CD4-positive, alpha-beta T cell (primary cell): ENCODE measurements around the gene RAB28. TPM values are rescaled to one million over a fixed set of nuclear protein-coding genes. Genes with fewer than 3 reads are reported as not detected.

Experiments used
- ATAC-seq: fragments of 200-7000 bp; cut with Tn5 transposase; one replicate; pipeline ENCODE4 v1.10.0; 2022; ENCODE audit warnings: mild to moderate bottlenecking; ENCODE audit not compliant: poor library complexity
- CTCF ChIA-PET: fragments of 350-600 bp; sonication (Branson Sonifier 250); formaldehyde crosslinking; loops from one replicate; lab custom pipeline; 2021; ENCODE audit warnings: antibody characterized with exemption, inconsistent platforms; lab: Charles Lee
- POLR2A ChIA-PET: fragments of 350-600 bp; sonication (Branson Sonifier 250); formaldehyde crosslinking; loops from one replicate; lab custom pipeline; 2021; ENCODE audit warnings: antibody characterized with exemption, inconsistent platforms; lab: Charles Lee
- DNase-seq, 14 experiments: peaks; one replicate each; pipeline ENCODE4 v3.0.0-alpha.2; 2013 to 2020; ENCODE audit warnings: mixed read lengths in 2 of 14
- H3K27ac ChIP-seq, 2 donors: one replicate each; pipeline versions ENCODE4 v1.5.1 to v1.7.0; 2013; ENCODE audit warnings: low read length in 2 of 2, low read depth in 1 of 2, mild to moderate bottlenecking in 1 of 2
- H3K27me3 ChIP-seq, 2 experiments: 1 replicate in 1 of 2; 2 replicates in 1 of 2; pipeline versions ENCODE4 v1.6.1 to v1.7.0; 2013; ENCODE audit warnings: low read length in 2 of 2, control low read depth in 1 of 2, mild to moderate bottlenecking in 1 of 2, moderate library complexity in 1 of 2; ENCODE audit not compliant: insufficient read depth in 2 of 2, control insufficient read depth in 1 of 2
- H3K36me3 ChIP-seq: one replicate; pipeline ENCODE4 v1.6.1; 2013; ENCODE audit warnings: low read length, control low read depth; ENCODE audit not compliant: insufficient read depth
- H3K4me1 ChIP-seq: one replicate; pipeline ENCODE4 v1.6.1; 2013; ENCODE audit warnings: low read length, control low read depth; ENCODE audit not compliant: insufficient read depth
- H3K4me3 ChIP-seq: one replicate; pipeline ENCODE4 v1.5.1; 2013; ENCODE audit warnings: mild to moderate bottlenecking, low read length, moderate library complexity
- H3K9me3 ChIP-seq, 2 experiments: 1 replicate in 1 of 2; 2 replicates in 1 of 2; pipeline versions ENCODE4 v1.6.1 to v1.7.0; 2013; ENCODE audit warnings: low read length in 2 of 2, mild to moderate bottlenecking in 2 of 2, control low read depth in 1 of 2, moderate library complexity in 1 of 2; ENCODE audit not compliant: control insufficient read depth in 1 of 2, insufficient read depth in 1 of 2
- H3K27ac Mint-ChIP-seq: one replicate; pipeline ENCODE4 v1.8.0; 2020; ENCODE audit warnings: mixed read lengths
- H3K27me3 Mint-ChIP-seq: one replicate; pipeline ENCODE4 v1.8.0; 2021; ENCODE audit warnings: mixed read lengths
- H3K36me3 Mint-ChIP-seq: one replicate; pipeline ENCODE4 v1.8.0; 2021; ENCODE audit warnings: low read depth, mixed read lengths
- H3K4me1 Mint-ChIP-seq: one replicate; pipeline ENCODE4 v1.8.0; 2021; ENCODE audit warnings: low read depth, mixed read lengths
- H3K4me3 Mint-ChIP-seq: one replicate; pipeline ENCODE4 v1.8.0; 2020; ENCODE audit warnings: mild to moderate bottlenecking, mixed read lengths
- H3K9me3 Mint-ChIP-seq: one replicate; pipeline ENCODE4 v1.8.0; 2020; ENCODE audit warnings: mixed read lengths
- CTCF ChIP-seq: fragments of 200-600 bp; IDR thresholded peaks from one replicate; pipeline ENCODE4 v1.8.0; 2022; ENCODE audit warnings: antibody characterized with exemption, mild to moderate bottlenecking
- intact Hi-C, 2 experiments: fragments of 100-400 bp; cut with DNase I in 1 of 2; cut with micrococcal nuclease in 1 of 2; formaldehyde crosslinking; loops; one replicate each; pipeline versions ENCODE4 v1.15.1 to v1.9.0; 2023 to 2025; cut with DNase I, micrococcal nuclease
- total RNA-seq, 174 experiments: library from RNA in 2 of 174; stranded (reverse) in 2 of 174; gene quantifications; one replicate each; pipeline ENCODE4 v1.2.3 and lab custom pipeline; 2021 to 2026

Gene RAB28
- total RNA-seq, 2 experiments from 2014 or later, result 3.9 to 4.2 TPM

GRCh38 chr4:13509442-13509841 is 25.3 kb upstream of the RAB28 start:
- Mint-ChIP-seq H3K36me3 (no peaks in the 10 kb centered on the region), H3K9me3 (no peaks in the 10 kb centered on the region), H3K27me3 (peaks cover 26% of the 10 kb centered on the region), H3K4me3 (no peak overlapping the region), H3K27ac (no peak overlapping the region), H3K4me1 (no peaks in the 10 kb centered on the region)
- H3K36me3 ChIP-seq, result no peaks in the 10 kb centered on the region
- peaks cover 0 to 12% of the 10 kb centered on the region in 2 experiments for H3K27me3 ChIP-seq
- H3K4me1 ChIP-seq, result no peaks in the 10 kb centered on the region
- POLR2A ChIA-PET, result no interaction called here
- no peak overlapping the region for H3K4me3 ChIP-seq
- ATAC-seq (no peak), DNase-seq (no peak)
- no peak overlapping the region for H3K27ac ChIP-seq
- CTCF ChIA-PET, result no interaction called here
- no peak for TF ChIP-seq CTCF
- intact Hi-C loops, result no loop called here
- H3K9me3 ChIP-seq, result no peaks in the 10 kb centered on the region

GRCh38 chr4:13504374-13504773 is 20.2 kb upstream of the RAB28 start:
- no peak overlapping the region for H3K27ac Mint-ChIP-seq
- no peak for TF ChIP-seq CTCF
- no peak overlapping the region for H3K4me3 Mint-ChIP-seq
- no peak for DNase-seq
- H3K36me3 Mint-ChIP-seq, result no peaks in the 10 kb centered on the region
- peaks cover 31% of the 10 kb centered on the region for H3K27me3 Mint-ChIP-seq
- H3K4me3 ChIP-seq, result no peak overlapping the region
- no peaks in the 10 kb centered on the region for H3K4me1 Mint-ChIP-seq
- ATAC-seq, result no peak
- no peak overlapping the region for H3K27ac ChIP-seq
- ChIA-PET CTCF (no interaction called here), POLR2A (no interaction called here)
- H3K27me3 ChIP-seq, result peaks cover 4 to 15% of the 10 kb centered on the region in 2 experiments
- no peaks in the 10 kb centered on the region for H3K36me3 ChIP-seq
- intact Hi-C loops, result loop anchor here in 1 of 2 experiments (2.0 kb wide), 1 partner anchor 58 kb away; no protein-coding TSS in a partner anchor
- H3K4me1 ChIP-seq, result no peaks in the 10 kb centered on the region
- H3K9me3 ChIP-seq, result no peaks in the 10 kb centered on the region
- H3K9me3 Mint-ChIP-seq, result no peaks in the 10 kb centered on the region

GRCh38 chr4:13498469-13498868 is 14.3 kb upstream of the RAB28 start:
- intact Hi-C loops, result no loop called here
- H3K27me3 Mint-ChIP-seq, result peaks cover 75% of the 10 kb centered on the region
- no peak for ATAC-seq
- DNase-seq, result no peak
- no peak overlapping the region for H3K4me3 Mint-ChIP-seq
- Histone ChIP-seq H3K27ac (no peak overlapping the region), H3K36me3 (no peaks in the 10 kb centered on the region), H3K27me3 (peaks cover 4 to 35% of the 10 kb centered on the region in 2 experiments), H3K4me1 (no peaks in the 10 kb centered on the region), H3K9me3 (no peaks in the 10 kb centered on the region), H3K4me3 (no peak overlapping the region)
- ChIA-PET POLR2A (no interaction called here), CTCF (no interaction called here)
- H3K36me3 Mint-ChIP-seq, result no peaks in the 10 kb centered on the region
- H3K4me1 Mint-ChIP-seq, result no peaks in the 10 kb centered on the region
- H3K9me3 Mint-ChIP-seq, result no peaks in the 10 kb centered on the region
- no peak overlapping the region for H3K27ac Mint-ChIP-seq
- TF ChIP-seq CTCF, result no peak
